Astrocyte (in vitro differentiated cells and primary cell): ENCODE data around the gene LYPLA2.

Experiments used
- CTCF ChIP-seq: IDR thresholded peaks from 2 replicates; pipeline ENCODE4 v1.5.1; 2011; ENCODE audit warnings: low read depth, mild to moderate bottlenecking, inconsistent platforms, low read length, moderate library complexity; ENCODE audit not compliant: insufficient read depth
- EZH2 ChIP-seq: IDR thresholded peaks from 2 replicates; pipeline ENCODE4 v1.6.1; 2012; ENCODE audit warnings: mild to moderate bottlenecking, low read length, inconsistent platforms; ENCODE audit not compliant: insufficient read depth

- TF ChIP-seq CTCF (no peak), EZH2 (no peak)
These were observed 2.2 kb upstream of the LYPLA2 start for GRCh38 chr1:23788695-23789094.
